HepG2 (cell line): ENCODE measurements around the gene C1GALT1. TPM values are rescaled to one million over a fixed set of nuclear protein-coding genes. Genes with fewer than 3 reads are reported as not detected.

Source experiments
- ATAD3A ChIP-seq: sonication (generic); formaldehyde crosslinking; IDR thresholded peaks from 2 replicates; pipeline ENCODE4 v1.4.0; 2020; ENCODE audit warnings: missing genetic modification reagents
- ETS1 ChIP-seq: sonication (generic); formaldehyde crosslinking; IDR thresholded peaks from 2 replicates; pipeline ENCODE4 v1.4.0; 2020; ENCODE audit warnings: missing genetic modification reagents
- HOXD1 ChIP-seq: sonication (generic); formaldehyde crosslinking; IDR thresholded peaks from 2 replicates; pipeline ENCODE4 v1.5.0; 2020; ENCODE audit warnings: missing genetic modification reagents
- MED8 ChIP-seq: sonication (generic); formaldehyde crosslinking; IDR thresholded peaks from 2 replicates; pipeline ENCODE4 v1.8.1; 2023; ENCODE audit warnings: mild to moderate bottlenecking, missing genetic modification reagents; ENCODE audit not compliant: insufficient replicate concordance
- MNT ChIP-seq: fragments of 450-650 bp; IDR thresholded peaks from 2 replicates; pipeline ENCODE4 v1.6.1; 2016
- MTERF4 ChIP-seq: sonication (generic); formaldehyde crosslinking; IDR thresholded peaks from 2 replicates; pipeline ENCODE4 v1.8.0; 2023; ENCODE audit warnings: mild to moderate bottlenecking, missing genetic modification reagents
- PHF20 ChIP-seq: sonication (generic); formaldehyde crosslinking; IDR thresholded peaks from 2 replicates; pipeline ENCODE4 v1.5.0; 2020; ENCODE audit warnings: mild to moderate bottlenecking, missing genetic modification reagents
- PRDM4 ChIP-seq: sonication (generic); formaldehyde crosslinking; IDR thresholded peaks from 2 replicates; pipeline ENCODE4 v1.9.0; 2021; ENCODE audit warnings: missing genetic modification reagents, borderline replicate concordance
- TFDP1 ChIP-seq: IDR thresholded peaks from 2 replicates; pipeline ENCODE4 v1.6.1; 2016; ENCODE audit warnings: missing compliant biosample characterization, missing genetic modification reagents, borderline replicate concordance
- ZMYM3 ChIP-seq: sonication (generic); formaldehyde crosslinking; IDR thresholded peaks from 2 replicates; pipeline ENCODE4 v1.5.1; 2020; ENCODE audit warnings: mild to moderate bottlenecking, missing genetic modification reagents
- ZNF281 ChIP-seq: sonication (generic); formaldehyde crosslinking; IDR thresholded peaks from 2 replicates; pipeline ENCODE4 v1.4.0; 2020; ENCODE audit warnings: missing genetic modification reagents, borderline replicate concordance
- ZNF33B ChIP-seq: sonication (generic); formaldehyde crosslinking; IDR thresholded peaks from 2 replicates; pipeline ENCODE4 v1.5.1; 2020; ENCODE audit warnings: mild to moderate bottlenecking, missing genetic modification reagents
- ZNF367 ChIP-seq: sonication (generic); formaldehyde crosslinking; IDR thresholded peaks from 2 replicates; pipeline ENCODE4 v1.4.0; 2020; ENCODE audit warnings: missing genetic modification reagents, borderline replicate concordance
- ZNF691 ChIP-seq: sonication (generic); formaldehyde crosslinking; IDR thresholded peaks from 2 replicates; pipeline ENCODE4 v1.4.0; 2020; ENCODE audit warnings: missing genetic modification reagents, low read depth, mild to moderate bottlenecking, borderline replicate concordance
- polyA plus RNA-seq, 8 experiments: library from polyadenylated mRNA; depleted of rRNA in 3 of 8; stranded (reverse) in 7 of 8; unstranded in 1 of 8; fragments of >200 nt; fragmentation: Illumina TruSeq in 4 of 8; extraction: Trizol in 4 of 8; gene quantifications; 2 replicates each; pipeline versions ENCODE4 v1.2.1 to v1.2.3, GENCODE V29; 2011 to 2016; ENCODE audit warnings: low read depth in 4 of 8, missing spikeins in 1 of 8, mixed read lengths in 1 of 8; ENCODE audit not compliant: insufficient read depth in 1 of 8
- total RNA-seq, 5 experiments: library from RNA; depleted of rRNA; stranded (reverse); fragments of >200 nt; fragmentation: Illumina TruSeq; extraction: Trizol; gene quantifications; 2 replicates each; pipeline ENCODE4 v1.2.3, GENCODE V29; 2016; ENCODE audit warnings: low read depth in 1 of 5

Gene C1GALT1
- total and polyA plus RNA-seq, 2 of the 13 experiments (the other 11 are each of a cell fraction or from before 2014, with no cell fraction given) = 57.1 to 65.9 TPM

GRCh38 chr7:7180725-7181449, 1.5 kb upstream of the C1GALT1 start (continued):
- TF ChIP-seq ZNF691 (CRISPR knock-in tag) (no peak), ATAD3A (CRISPR knock-in tag) (no peak), TFDP1 (CRISPR knock-in tag) (peak; percentile 51; the same call in 1 of the 2 replicates), ZNF281 (CRISPR knock-in tag) (peak; percentile 29; the same call in 1 of the 2 replicates), ZNF367 (CRISPR knock-in tag) (no peak), ETS1 (CRISPR knock-in tag) (no peak), MNT (no peak), PRDM4 (no peak), MTERF4 (no peak), HOXD1 (no peak), ZMYM3 (CRISPR knock-in tag) (0 out of 2 replicates have a peak, but pooled peaks have one; percentile 12), PHF20 (CRISPR knock-in tag) (no peak), MED8 (CRISPR knock-in tag) (no peak), ZNF33B (CRISPR knock-in tag) (no peak)
